ENCODE results near the gene CTTN. TPM values are rescaled to one million over a fixed set of nuclear protein-coding genes. Genes with fewer than 3 reads are reported as not detected.

The CTTN gene
- total RNA-seq, result 1 to 10 TPM; 1.0 to 1.4 TPM

- Mint-ChIP-seq H3K36me3 (peaks cover 2% of the 10 kb centered on the region), H3K4me1 (peaks cover 24% of the 10 kb centered on the region), H3K9me3 (ENCODE audit: low read depth) (no peaks in the 10 kb centered on the region), H3K27ac (peak within 1 kb of the TSS; percentile 51), H3K27me3 (peaks cover 77% of the 10 kb centered on the region), H3K4me3 (peak within 1 kb of the TSS; percentile 63)
- CTCF ChIA-PET, result no interaction called here
- DNase-seq, result peak; percentile 69
- ATAC-seq, result peak; percentile 68
Measured at GRCh38 chr11:70397983-70398833, at the start of gene CTTN. TSS of gene CTTN (plus strand) at chr11:70398529. CDS start at chr11:70407298, 8,769 bp downstream.

GRCh38 chr11:70348608-70349007 is 49.7 kb upstream of the CTTN start:
- peaks cover 5% of the 10 kb centered on the region for H3K4me1 Mint-ChIP-seq
- H3K27me3 Mint-ChIP-seq, result no peaks in the 10 kb centered on the region
- no peak overlapping the region for H3K27ac Mint-ChIP-seq
- peaks cover 14% of the 10 kb centered on the region for H3K36me3 Mint-ChIP-seq
- CTCF ChIA-PET, result no interaction called here
- H3K9me3 Mint-ChIP-seq (ENCODE audit: low read depth), result no peaks in the 10 kb centered on the region
- ATAC-seq (no peak), DNase-seq (no peak)
- no peak overlapping the region for H3K4me3 Mint-ChIP-seq

- CTCF ChIA-PET, result no interaction called here
- Mint-ChIP-seq H3K4me3 (no peak overlapping the region), H3K27me3 (no peaks in the 10 kb centered on the region), H3K36me3 (peaks cover 23% of the 10 kb centered on the region), H3K4me1 (peaks cover 6% of the 10 kb centered on the region), H3K27ac (no peak overlapping the region), H3K9me3 (ENCODE audit: low read depth) (no peaks in the 10 kb centered on the region)
- ATAC-seq (no peak), DNase-seq (no peak)
Measured at GRCh38 chr11:70351646-70352045, 46.7 kb upstream of the CTTN start.

- H3K4me3 Mint-ChIP-seq, result no peak overlapping the region
- peaks cover 6% of the 10 kb centered on the region for H3K4me1 Mint-ChIP-seq
- DNase-seq (no peak), ATAC-seq (no peak)
- H3K36me3 Mint-ChIP-seq, result peaks cover 27% of the 10 kb centered on the region
- H3K27ac Mint-ChIP-seq, result no peak overlapping the region
- H3K27me3 Mint-ChIP-seq, result no peaks in the 10 kb centered on the region
- CTCF ChIA-PET, result no interaction called here
- no peaks in the 10 kb centered on the region for H3K9me3 Mint-ChIP-seq (ENCODE audit: low read depth)
Measured at GRCh38 chr11:70352100-70352499, 46.2 kb upstream of the CTTN start.

GRCh38 chr11:70352601-70353000 is 45.7 kb upstream of the CTTN start:
- H3K4me3 Mint-ChIP-seq, result no peak overlapping the region
- no peaks in the 10 kb centered on the region for H3K27me3 Mint-ChIP-seq
- H3K36me3 Mint-ChIP-seq, result peaks cover 27% of the 10 kb centered on the region
- CTCF ChIA-PET, result no interaction called here
- H3K4me1 Mint-ChIP-seq, result peaks cover 6% of the 10 kb centered on the region
- ATAC-seq, result no peak
- H3K27ac Mint-ChIP-seq, result no peak overlapping the region
- no peak for DNase-seq
- H3K9me3 Mint-ChIP-seq (ENCODE audit: low read depth), result no peaks in the 10 kb centered on the region

GRCh38 chr11:70353329-70353728 is 45.0 kb upstream of the CTTN start:
- peaks cover 25% of the 10 kb centered on the region for H3K36me3 Mint-ChIP-seq

GRCh38 chr11:70353900-70354568 is 44.3 kb upstream of the CTTN start:
- DNase-seq (no peak), ATAC-seq (no peak)
- peaks cover 26% of the 10 kb centered on the region for H3K36me3 Mint-ChIP-seq
- no peak overlapping the region for H3K27ac Mint-ChIP-seq
- no peaks in the 10 kb centered on the region for H3K9me3 Mint-ChIP-seq (ENCODE audit: low read depth)
- no peak overlapping the region for H3K4me3 Mint-ChIP-seq
- no peaks in the 10 kb centered on the region for H3K27me3 Mint-ChIP-seq
- H3K4me1 Mint-ChIP-seq, result peaks cover 6% of the 10 kb centered on the region
- CTCF ChIA-PET, result no interaction called here

More at GRCh38 chr11:70353329-70353728, 45.0 kb upstream of the CTTN start:
- CTCF ChIA-PET, result no interaction called here
- no peak for DNase-seq
- Mint-ChIP-seq H3K4me1 (peaks cover 6% of the 10 kb centered on the region), H3K27ac (no peak overlapping the region), H3K27me3 (no peaks in the 10 kb centered on the region), H3K4me3 (no peak overlapping the region), H3K9me3 (ENCODE audit: low read depth) (no peaks in the 10 kb centered on the region)
- ATAC-seq, result no peak

GRCh38 chr11:70354629-70355028 is 43.7 kb upstream of the CTTN start:
- H3K4me1 Mint-ChIP-seq, result peaks cover 6% of the 10 kb centered on the region
- H3K27ac Mint-ChIP-seq, result no peak overlapping the region
- H3K4me3 Mint-ChIP-seq, result no peak overlapping the region
- H3K36me3 Mint-ChIP-seq, result peaks cover 26% of the 10 kb centered on the region
- no peak for ATAC-seq
- no peak for DNase-seq
- H3K27me3 Mint-ChIP-seq, result no peaks in the 10 kb centered on the region
- no peaks in the 10 kb centered on the region for H3K9me3 Mint-ChIP-seq (ENCODE audit: low read depth)
- CTCF ChIA-PET, result no interaction called here

- no peak overlapping the region for H3K27ac Mint-ChIP-seq
- peaks cover 3% of the 10 kb centered on the region for H3K4me1 Mint-ChIP-seq
- CTCF ChIA-PET, result interaction anchor here (1.1 kb wide), 1 partner anchor 11 kb away, joined by 3 read pairs; no protein-coding TSS in a partner anchor
- H3K36me3 Mint-ChIP-seq, result peaks cover 43% of the 10 kb centered on the region
- DNase-seq, result no peak
- no peak overlapping the region for H3K4me3 Mint-ChIP-seq
- ATAC-seq, result no peak
- H3K9me3 Mint-ChIP-seq (ENCODE audit: low read depth), result no peaks in the 10 kb centered on the region
- no peaks in the 10 kb centered on the region for H3K27me3 Mint-ChIP-seq
Measured at GRCh38 chr11:70358753-70359152, 39.6 kb upstream of the CTTN start.

- Mint-ChIP-seq H3K4me1 (peaks cover 7% of the 10 kb centered on the region), H3K27me3 (no peaks in the 10 kb centered on the region)
- CTCF ChIA-PET, result interaction anchor here (1.1 kb wide), 1 partner anchor 10 kb away, joined by 3 read pairs; no protein-coding TSS in a partner anchor
Measured at GRCh38 chr11:70359451-70360205, 38.7 kb upstream of the CTTN start.

GRCh38 chr11:70360211-70360610 is 38.1 kb upstream of the CTTN start:
- Mint-ChIP-seq H3K27ac (no peak overlapping the region), H3K4me1 (peaks cover 13% of the 10 kb centered on the region), H3K4me3 (no peak overlapping the region), H3K36me3 (peaks cover 48% of the 10 kb centered on the region), H3K27me3 (no peaks in the 10 kb centered on the region), H3K9me3 (ENCODE audit: low read depth) (no peaks in the 10 kb centered on the region)
- CTCF ChIA-PET, result no interaction called here
- no peak for ATAC-seq
- no peak for DNase-seq

More at GRCh38 chr11:70359451-70360205, 38.7 kb upstream of the CTTN start:
- no peaks in the 10 kb centered on the region for H3K9me3 Mint-ChIP-seq (ENCODE audit: low read depth)
- no peak for ATAC-seq
- H3K4me3 Mint-ChIP-seq, result no peak overlapping the region
- peaks cover 44% of the 10 kb centered on the region for H3K36me3 Mint-ChIP-seq
- no peak overlapping the region for H3K27ac Mint-ChIP-seq
- no peak for DNase-seq

- Mint-ChIP-seq H3K27me3 (no peaks in the 10 kb centered on the region), H3K27ac (no peak overlapping the region), H3K9me3 (ENCODE audit: low read depth) (no peaks in the 10 kb centered on the region), H3K4me3 (no peak overlapping the region), H3K4me1 (peaks cover 33% of the 10 kb centered on the region), H3K36me3 (peaks cover 48% of the 10 kb centered on the region)
- DNase-seq, result no peak
- CTCF ChIA-PET, result interaction anchor here (0.7 kb wide), 1 partner anchor 47 kb away, joined by 3 read pairs; no protein-coding TSS in a partner anchor
- ATAC-seq, result no peak
Measured at GRCh38 chr11:70364178-70364577, 34.2 kb upstream of the CTTN start.

Measured in activated CD8-positive, alpha-beta memory T cell treated with anti-CD3 and anti-CD28 coated beads, Interleukin-2, amount 10 ng/mL, durations not matched to agents 7 days and 5 days (primary cell).